WTC11 (cell line): Measurements from ENCODE around the gene CSF2. TPM values are rescaled to one million over a fixed set of nuclear protein-coding genes. Genes with fewer than 3 reads are reported as not detected.

Experiments
- ATAC-seq: fragments of 200-7000 bp; cut with Tn5 transposase; 2 replicates; pipeline ENCODE4 v1.10.0; 2021; ENCODE audit warnings: mild to moderate bottlenecking, moderate library complexity
- CTCF ChIA-PET: fragments of 300-600 bp; sonication (Branson Sonifier 250); formaldehyde crosslinking; loops from one replicate; lab custom pipeline; 2021; ENCODE audit warnings: antibody characterized with exemption; lab: Charles Lee
- POLR2A ChIA-PET: fragments of 350-600 bp; sonication (Branson Sonifier 250); formaldehyde crosslinking; loops from one replicate; lab custom pipeline; 2021; ENCODE audit warnings: antibody characterized with exemption; lab: Charles Lee
- DNase-seq: peaks from one replicate; pipeline ENCODE4 v3.0.0; 2021; ENCODE audit warnings: low spot score
- H3K27ac Mint-ChIP-seq: 2 replicates; pipeline ENCODE4 v1.8.0; 2021; ENCODE audit warnings: mixed read lengths
- H3K27me3 Mint-ChIP-seq: 2 replicates; pipeline ENCODE4 v1.8.0; 2021; ENCODE audit warnings: low read depth, mild to moderate bottlenecking, moderate library complexity, mixed read lengths
- H3K36me3 Mint-ChIP-seq: 2 replicates; pipeline ENCODE4 v1.8.0; 2021; ENCODE audit warnings: mixed read lengths
- H3K4me1 Mint-ChIP-seq: 2 replicates; pipeline ENCODE4 v1.8.0; 2022; ENCODE audit warnings: mixed read lengths
- H3K4me3 Mint-ChIP-seq: 2 replicates; pipeline ENCODE4 v1.8.0; 2021; ENCODE audit warnings: mild to moderate bottlenecking, moderate library complexity, mixed read lengths
- H3K9me3 Mint-ChIP-seq: 2 replicates; pipeline ENCODE4 v1.8.0; 2021; ENCODE audit warnings: mixed read lengths
- CREB1 ChIP-seq: sonication (generic); formaldehyde crosslinking; IDR thresholded peaks from 2 replicates; pipeline ENCODE4 v1.8.0; 2023; ENCODE audit warnings: mild to moderate bottlenecking, missing genetic modification reagents
- GTF2I ChIP-seq: fragments of 250-450 bp; sonication (Bioruptor Pico); conservative IDR thresholded peaks from 2 replicates; pipeline ENCODE4 v1.4.0; 2021; ENCODE audit warnings: mild to moderate bottlenecking
- PREB ChIP-seq: sonication (generic); formaldehyde crosslinking; IDR thresholded peaks from 2 replicates; pipeline ENCODE4 v1.8.1; 2022; ENCODE audit warnings: mild to moderate bottlenecking, missing genetic modification reagents, moderate library complexity, borderline replicate concordance
- TEAD1 ChIP-seq: sonication (generic); formaldehyde crosslinking; IDR thresholded peaks from 2 replicates; pipeline ENCODE4 v1.8.0; 2022; ENCODE audit warnings: mild to moderate bottlenecking, missing genetic modification reagents
- ZNF121 ChIP-seq: sonication (generic); formaldehyde crosslinking; IDR thresholded peaks from 2 replicates; pipeline ENCODE4 v1.8.0; 2023; ENCODE audit warnings: missing genetic modification reagents
- ZNF317 ChIP-seq: sonication (generic); formaldehyde crosslinking; IDR thresholded peaks from 2 replicates; pipeline ENCODE4 v1.8.1; 2023; ENCODE audit warnings: low read depth, mild to moderate bottlenecking, moderate library complexity, missing genetic modification reagents, borderline replicate concordance
- ZNF425 ChIP-seq: fragments of 250-450 bp; sonication (Bioruptor Pico); conservative IDR thresholded peaks from 2 replicates; pipeline ENCODE4 v1.9.0; 2021; ENCODE audit warnings: mild to moderate bottlenecking
- ZNF532 ChIP-seq: fragments of 250-450 bp; sonication (Bioruptor Pico); IDR thresholded peaks from 2 replicates; pipeline ENCODE4 v1.9.0; 2021; ENCODE audit warnings: mild to moderate bottlenecking, borderline replicate concordance
- total RNA-seq: library from RNA; stranded (reverse); gene quantifications from 3 replicates; pipeline ENCODE4 v1.2.3, GENCODE V29; 2021
- TF ChIP-seq, protein P1 (sequence below): sonication (generic); formaldehyde crosslinking; IDR thresholded peaks from 2 replicates; pipeline ENCODE4 v1.8.1; 2023; ENCODE audit warnings: mild to moderate bottlenecking, missing genetic modification reagents
- TF ChIP-seq, protein P2 (sequence below): sonication (generic); formaldehyde crosslinking; IDR thresholded peaks from 2 replicates; pipeline ENCODE4 v1.8.1; 2023; ENCODE audit warnings: mild to moderate bottlenecking, missing genetic modification reagents, borderline replicate concordance
- TF ChIP-seq, protein P3 (sequence below): fragments of 250-450 bp; sonication (Bioruptor Pico); IDR thresholded peaks from 2 replicates; pipeline ENCODE4 v2.1.2; 2022; ENCODE audit warnings: mild to moderate bottlenecking, moderate library complexity

CSF2 gene
- total RNA-seq, 1 experiment from 2014 or later, result not detected

DNA sequence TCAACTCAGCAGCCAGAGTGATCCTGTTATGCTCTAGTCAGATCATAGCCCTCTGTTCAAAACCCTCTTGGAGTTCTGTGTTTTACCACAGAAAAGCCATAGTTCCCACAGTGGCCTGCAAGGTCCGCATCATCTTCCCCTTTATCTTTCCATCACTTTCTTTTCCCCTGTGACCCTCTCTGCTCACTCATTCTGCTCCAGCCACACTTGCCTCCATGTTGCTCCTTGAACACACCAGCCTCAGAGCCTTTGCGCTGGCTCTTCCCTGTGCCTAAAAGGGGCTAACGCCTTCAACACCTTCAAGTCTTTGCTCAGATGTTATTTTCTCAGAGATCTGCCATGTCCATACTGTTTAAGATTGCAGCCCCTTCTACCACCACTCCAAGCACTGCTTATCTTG lies 26.3 kb downstream of the CSF2 start:
- TF ChIP-seq GTF2I (CRISPR knock-in tag) (no peak), CREB1 (no peak), ZNF425 (CRISPR knock-in tag) (no peak), TEAD1 (CRISPR knock-in tag) (no peak), ZNF121 (no peak), ZNF317 (no peak), ZNF532 (CRISPR knock-in tag) (no peak), PREB (no peak)
- TF ChIP-seq, protein P1, sequence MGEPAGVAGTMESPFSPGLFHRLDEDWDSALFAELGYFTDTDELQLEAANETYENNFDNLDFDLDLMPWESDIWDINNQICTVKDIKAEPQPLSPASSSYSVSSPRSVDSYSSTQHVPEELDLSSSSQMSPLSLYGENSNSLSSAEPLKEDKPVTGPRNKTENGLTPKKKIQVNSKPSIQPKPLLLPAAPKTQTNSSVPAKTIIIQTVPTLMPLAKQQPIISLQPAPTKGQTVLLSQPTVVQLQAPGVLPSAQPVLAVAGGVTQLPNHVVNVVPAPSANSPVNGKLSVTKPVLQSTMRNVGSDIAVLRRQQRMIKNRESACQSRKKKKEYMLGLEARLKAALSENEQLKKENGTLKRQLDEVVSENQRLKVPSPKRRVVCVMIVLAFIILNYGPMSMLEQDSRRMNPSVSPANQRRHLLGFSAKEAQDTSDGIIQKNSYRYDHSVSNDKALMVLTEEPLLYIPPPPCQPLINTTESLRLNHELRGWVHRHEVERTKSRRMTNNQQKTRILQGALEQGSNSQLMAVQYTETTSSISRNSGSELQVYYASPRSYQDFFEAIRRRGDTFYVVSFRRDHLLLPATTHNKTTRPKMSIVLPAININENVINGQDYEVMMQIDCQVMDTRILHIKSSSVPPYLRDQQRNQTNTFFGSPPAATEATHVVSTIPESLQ, result no peak
- TF ChIP-seq, protein P2, sequence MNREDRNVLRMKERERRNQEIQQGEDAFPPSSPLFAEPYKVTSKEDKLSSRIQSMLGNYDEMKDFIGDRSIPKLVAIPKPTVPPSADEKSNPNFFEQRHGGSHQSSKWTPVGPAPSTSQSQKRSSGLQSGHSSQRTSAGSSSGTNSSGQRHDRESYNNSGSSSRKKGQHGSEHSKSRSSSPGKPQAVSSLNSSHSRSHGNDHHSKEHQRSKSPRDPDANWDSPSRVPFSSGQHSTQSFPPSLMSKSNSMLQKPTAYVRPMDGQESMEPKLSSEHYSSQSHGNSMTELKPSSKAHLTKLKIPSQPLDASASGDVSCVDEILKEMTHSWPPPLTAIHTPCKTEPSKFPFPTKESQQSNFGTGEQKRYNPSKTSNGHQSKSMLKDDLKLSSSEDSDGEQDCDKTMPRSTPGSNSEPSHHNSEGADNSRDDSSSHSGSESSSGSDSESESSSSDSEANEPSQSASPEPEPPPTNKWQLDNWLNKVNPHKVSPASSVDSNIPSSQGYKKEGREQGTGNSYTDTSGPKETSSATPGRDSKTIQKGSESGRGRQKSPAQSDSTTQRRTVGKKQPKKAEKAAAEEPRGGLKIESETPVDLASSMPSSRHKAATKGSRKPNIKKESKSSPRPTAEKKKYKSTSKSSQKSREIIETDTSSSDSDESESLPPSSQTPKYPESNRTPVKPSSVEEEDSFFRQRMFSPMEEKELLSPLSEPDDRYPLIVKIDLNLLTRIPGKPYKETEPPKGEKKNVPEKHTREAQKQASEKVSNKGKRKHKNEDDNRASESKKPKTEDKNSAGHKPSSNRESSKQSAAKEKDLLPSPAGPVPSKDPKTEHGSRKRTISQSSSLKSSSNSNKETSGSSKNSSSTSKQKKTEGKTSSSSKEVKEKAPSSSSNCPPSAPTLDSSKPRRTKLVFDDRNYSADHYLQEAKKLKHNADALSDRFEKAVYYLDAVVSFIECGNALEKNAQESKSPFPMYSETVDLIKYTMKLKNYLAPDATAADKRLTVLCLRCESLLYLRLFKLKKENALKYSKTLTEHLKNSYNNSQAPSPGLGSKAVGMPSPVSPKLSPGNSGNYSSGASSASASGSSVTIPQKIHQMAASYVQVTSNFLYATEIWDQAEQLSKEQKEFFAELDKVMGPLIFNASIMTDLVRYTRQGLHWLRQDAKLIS (CRISPR knock-in tag), result no peak
- TF ChIP-seq, protein P3, sequence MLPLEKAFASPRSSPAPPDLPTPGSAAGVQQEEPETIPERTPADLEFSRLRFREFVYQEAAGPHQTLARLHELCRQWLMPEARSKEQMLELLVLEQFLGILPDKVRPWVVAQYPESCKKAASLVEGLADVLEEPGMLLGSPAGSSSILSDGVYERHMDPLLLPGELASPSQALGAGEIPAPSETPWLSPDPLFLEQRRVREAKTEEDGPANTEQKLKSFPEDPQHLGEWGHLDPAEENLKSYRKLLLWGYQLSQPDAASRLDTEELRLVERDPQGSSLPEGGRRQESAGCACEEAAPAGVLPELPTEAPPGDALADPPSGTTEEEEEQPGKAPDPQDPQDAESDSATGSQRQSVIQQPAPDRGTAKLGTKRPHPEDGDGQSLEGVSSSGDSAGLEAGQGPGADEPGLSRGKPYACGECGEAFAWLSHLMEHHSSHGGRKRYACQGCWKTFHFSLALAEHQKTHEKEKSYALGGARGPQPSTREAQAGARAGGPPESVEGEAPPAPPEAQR (CRISPR knock-in tag), result no peak
- POLR2A ChIA-PET, result no interaction called here
- Mint-ChIP-seq H3K36me3 (no peaks in the 10 kb centered on the region), H3K27me3 (no peaks in the 10 kb centered on the region), H3K27ac (no peak overlapping the region), H3K4me1 (no peaks in the 10 kb centered on the region), H3K9me3 (no peaks in the 10 kb centered on the region), H3K4me3 (no peak overlapping the region)
- ATAC-seq (no peak), DNase-seq (no peak)
- CTCF ChIA-PET, result no interaction called here
